SK-N-SH (cell line): Measurements from ENCODE around the gene UBE2U. TPM values are rescaled to one million over a fixed set of nuclear protein-coding genes. Genes with fewer than 3 reads are reported as not detected.
A peak's percentile ranks its signal among the peaks of the same experiment; 100 is the strongest.

ENCODE experiments used
- CTCF ChIA-PET: fragments of 300-600, 350-600 bp; formaldehyde crosslinking; extraction: SDS; loops from one replicate; lab custom pipeline; 2021; lab: Yijun Ruan, JAX
- POLR2A ChIA-PET: fragments of 350-600 bp; sonication (Branson Sonifier 250); formaldehyde crosslinking; extraction: SDS; loops from one replicate; lab custom pipeline; 2020; ENCODE audit warnings: antibody characterized with exemption, inconsistent platforms; lab: Yijun Ruan, JAX
- DNase-seq: peaks from one replicate; pipeline ENCODE4 v3.0.0; 2012
- H2AFZ ChIP-seq: fragments of 200-600 bp; sonication (generic); 2 replicates; pipeline ENCODE4 v1.8.1; 2016; ENCODE audit warnings: antibody characterized with exemption, mild to moderate bottlenecking, low read depth
- H3F3A ChIP-seq: fragments of 200-600 bp; sonication (generic); replicated peaks from 2 replicates; pipeline ENCODE3; 2016; ENCODE audit warnings: antibody characterized with exemption, mild to moderate bottlenecking; ENCODE audit not compliant: insufficient read depth
- H3K27ac ChIP-seq, 2 experiments: fragments of 200-500 bp in 1 of 2; fragments of 200-600 bp in 1 of 2; sonication (Bioruptor generic) in 1 of 2; sonication (generic), shearing (Covaris generic) in 1 of 2; 2 replicates each; pipeline versions ENCODE4 v1.5.1 to v1.6.1; 2014 to 2016; ENCODE audit warnings: low read depth in 2 of 2, inconsistent platforms in 1 of 2, low read length in 1 of 2, mild to moderate bottlenecking in 1 of 2, mixed read lengths in 1 of 2
- H3K27me3 ChIP-seq: fragments of 200-600 bp; sonication (generic), shearing (Covaris generic); 2 replicates; pipeline ENCODE4 v1.6.1; 2016; ENCODE audit warnings: mixed run types; ENCODE audit not compliant: insufficient read depth
- H3K36me3 ChIP-seq, 2 experiments: fragments of 200-500 bp in 1 of 2; fragments of 200-600 bp in 1 of 2; sonication (Bioruptor generic) in 1 of 2; sonication (generic) in 1 of 2; replicated peaks in 1 of 2; 2 replicates each; pipeline versions ENCODE3 to v1.5.1; 2014 to 2016; ENCODE audit warnings: low read length in 1 of 2, mild to moderate bottlenecking in 1 of 2; ENCODE audit not compliant: insufficient read depth in 2 of 2, control insufficient read depth in 1 of 2
- H3K4me1 ChIP-seq, 2 experiments: fragments of 200-500 bp in 1 of 2; fragments of 200-600 bp in 1 of 2; sonication (Bioruptor generic) in 1 of 2; sonication (generic), shearing (Covaris generic) in 1 of 2; 2 replicates each; pipeline versions ENCODE4 v1.5.1 to v1.6.1; 2014 to 2016; ENCODE audit warnings: low read depth in 1 of 2, low read length in 1 of 2, mixed run types in 1 of 2; ENCODE audit not compliant: insufficient read depth in 2 of 2, control insufficient read depth in 1 of 2
- H3K4me2 ChIP-seq: fragments of 200-600 bp; sonication (generic), shearing (Covaris generic); 2 replicates; pipeline ENCODE4 v1.6.1; 2017; ENCODE audit warnings: mixed run types
- H3K4me3 ChIP-seq, 2 experiments: fragments of 200-500 bp in 1 of 2; fragments of 200-600 bp in 1 of 2; sonication (Bioruptor generic) in 1 of 2; sonication (generic), shearing (Covaris generic) in 1 of 2; 2 replicates each; pipeline versions ENCODE4 v1.5.1 to v1.8.1; 2014 to 2016; ENCODE audit warnings: low read depth in 2 of 2, inconsistent platforms in 1 of 2, low read length in 1 of 2, mild to moderate bottlenecking in 1 of 2, mixed read lengths in 1 of 2, moderate library complexity in 1 of 2
- H3K79me2 ChIP-seq: fragments of 200-600 bp; sonication (generic); 2 replicates; pipeline ENCODE4 v1.8.1; 2017; ENCODE audit warnings: mild to moderate bottlenecking; ENCODE audit not compliant: insufficient read depth
- H3K9ac ChIP-seq: fragments of 200-600 bp; sonication (generic); 2 replicates; pipeline ENCODE4 v1.6.1; 2017; ENCODE audit warnings: mixed run types
- H3K9me2 ChIP-seq: fragments of 200-600 bp; sonication (generic); 2 replicates; pipeline ENCODE4 v1.6.1; 2017; ENCODE audit warnings: mixed run types
- H3K9me3 ChIP-seq: fragments of 200-600 bp; sonication (generic); 2 replicates; pipeline ENCODE4 v1.6.1; 2017; ENCODE audit warnings: mixed run types, mild to moderate bottlenecking, moderate library complexity
- H4K20me1 ChIP-seq: fragments of 200-600 bp; sonication (generic); 2 replicates; pipeline ENCODE4 v1.6.1; 2017; ENCODE audit warnings: mild to moderate bottlenecking, mixed run types; ENCODE audit not compliant: insufficient read depth
- FOXM1 ChIP-seq: IDR thresholded peaks from 2 replicates; pipeline ENCODE4 v1.4.0; 2012; ENCODE audit warnings: low read depth, mild to moderate bottlenecking
- GABPA ChIP-seq: IDR thresholded peaks from 2 replicates; pipeline ENCODE4 v1.4.0; 2012; ENCODE audit warnings: low read depth, mild to moderate bottlenecking
- GATA2 ChIP-seq: sonication (generic); formaldehyde crosslinking; IDR thresholded peaks from 2 replicates; pipeline ENCODE4 v1.5.0; 2020; ENCODE audit warnings: mild to moderate bottlenecking, missing genetic modification reagents
- MAX ChIP-seq: IDR thresholded peaks from 2 replicates; pipeline ENCODE4 v1.4.0; 2012; ENCODE audit warnings: low read depth
- POLR2AphosphoS5 ChIP-seq: IDR thresholded peaks from 2 replicates; pipeline ENCODE4 v1.6.1; 2012; ENCODE audit warnings: low read depth, low read length
- RXRA ChIP-seq: IDR thresholded peaks from 2 replicates; pipeline ENCODE4 v1.4.0; 2012; ENCODE audit warnings: low read depth, mild to moderate bottlenecking, borderline replicate concordance
- SIN3A ChIP-seq: IDR thresholded peaks from 2 replicates; pipeline ENCODE4 v1.6.1; 2012; ENCODE audit warnings: low read depth, mild to moderate bottlenecking, low read length, moderate library complexity, borderline replicate concordance
- TAF1 ChIP-seq: IDR thresholded peaks from 2 replicates; pipeline ENCODE4 v1.6.1; 2012; ENCODE audit warnings: low read depth, mild to moderate bottlenecking, low read length, moderate library complexity, borderline replicate concordance
- TCF12 ChIP-seq: IDR thresholded peaks from 2 replicates; pipeline ENCODE4 v1.4.0; 2012
- TEAD4 ChIP-seq: IDR thresholded peaks from 2 replicates; pipeline ENCODE4 v1.4.0; 2012; ENCODE audit warnings: mild to moderate bottlenecking, borderline replicate concordance; ENCODE audit not compliant: insufficient read depth
- USF2 ChIP-seq: fragments of 150-350 bp; IDR thresholded peaks from 2 replicates; pipeline ENCODE4 v1.6.1; 2017; ENCODE audit warnings: antibody characterized with exemption, low read length, low read depth, borderline replicate concordance
- WGBS: methylation state at CpG from one replicate; pipeline ENCODE4 v1.1.6; 2017; ENCODE audit warnings: low lambda C conversion rate; 5-methylcytosine and 5-hydroxymethylcytosine counted together
- polyA plus RNA-seq, 3 experiments: library from polyadenylated mRNA; depleted of rRNA; stranded (reverse); fragments of >200 nt; gene quantifications; 2 replicates each; pipeline ENCODE4 v1.2.3, GENCODE V29; 2012

UBE2U gene
- polyA plus RNA-seq, 1 of the 3 experiments (the other 2 are of a cell fraction), result not detected

GRCh38 chr1:64155278-64155677 lies 48.1 kb upstream of the UBE2U start:
- H3K27ac ChIP-seq, result no peak overlapping the region
- H3K4me2 ChIP-seq, result no peak overlapping the region
- H3K27me3 ChIP-seq, result no peaks in the 10 kb centered on the region
- no peak for TF ChIP-seq POLR2AphosphoS5
- TF ChIP-seq GABPA, result no peak
- TF ChIP-seq SIN3A, result no peak
- TF ChIP-seq MAX, result no peak
- no peak for DNase-seq
- POLR2A ChIA-PET, result no interaction called here
- no peaks in the 10 kb centered on the region for H3K9me2 ChIP-seq
- H3K36me3 ChIP-seq, result peaks cover 7 to 25% of the 10 kb centered on the region in 2 experiments
- no peaks in the 10 kb centered on the region for H3K79me2 ChIP-seq
- H2AFZ ChIP-seq, result no peak overlapping the region
- H3K4me3 ChIP-seq, result no peak overlapping the region
- WGBS, result 59% methylated on average over 1 of the region's 1 CpG
- peaks cover 0 to 2% of the 10 kb centered on the region in 2 experiments; a peak in 1 of 4 replicates for H3K4me1 ChIP-seq
- H4K20me1 ChIP-seq, result no peaks in the 10 kb centered on the region
- H3K9me3 ChIP-seq, result no peaks in the 10 kb centered on the region
- H3F3A ChIP-seq, result no peaks in the 10 kb centered on the region
- H3K9ac ChIP-seq, result no peak overlapping the region
- CTCF ChIA-PET, result interaction anchor here (0.6 to 1.3 kb wide), 2 partner anchors 18 to 738 kb away, joined by 4 read pairs; no protein-coding TSS in a partner anchor

GRCh38 chr1:64161357-64161941 lies 42.0 kb upstream of the UBE2U start:
- Histone ChIP-seq H3K79me2 (no peaks in the 10 kb centered on the region), H3K9me3 (no peaks in the 10 kb centered on the region), H3K4me2 (no peak overlapping the region), H3F3A (no peaks in the 10 kb centered on the region), H3K4me1 (peaks cover 0 to 11% of the 10 kb centered on the region in 2 experiments; a peak in 2 of 4 replicates), H3K36me3 (peaks cover 13 to 34% of the 10 kb centered on the region in 2 experiments), H4K20me1 (no peaks in the 10 kb centered on the region)
- POLR2A ChIA-PET, result no interaction called here
- DNase-seq, result no peak
- WGBS, result 75% methylated on average over 1 of the region's 1 CpG
- CTCF ChIA-PET, result interaction anchor here (0.7 to 9.5 kb wide), 3 partner anchors 13 to 81 kb away, joined by 3 to 49 read pairs (median 4); no protein-coding TSS in a partner anchor
- TF ChIP-seq GABPA (no peak), GATA2 (CRISPR knock-in tag) (no peak), FOXM1 (no peak), USF2 (no peak), TCF12 (no peak), RXRA (no peak)
- TF ChIP-seq, all 33 proteins: peak for 0
- Histone ChIP-seq H2AFZ (no peak overlapping the region), H3K9ac (no peak overlapping the region), H3K27me3 (no peaks in the 10 kb centered on the region), H3K9me2 (no peaks in the 10 kb centered on the region), H3K4me3 (no peak overlapping the region), H3K27ac (peak overlapping the region in 1 of 2 experiments; percentile 3; a peak in 2 of 4 replicates)

- no peak for TF ChIP-seq TAF1
- TF ChIP-seq TEAD4, result no peak
- no peaks in the 10 kb centered on the region for H3K9me2 ChIP-seq
- H3K4me3 ChIP-seq, result no peak overlapping the region
- no peaks in the 10 kb centered on the region for H3K27me3 ChIP-seq
- WGBS, result 93% methylated on average over 6 of the region's 6 CpGs
- no peak for DNase-seq
- no peak overlapping the region for H3K9ac ChIP-seq
- peaks cover 13 to 37% of the 10 kb centered on the region in 2 experiments for H3K36me3 ChIP-seq
- no peaks in the 10 kb centered on the region for H4K20me1 ChIP-seq
- 0 out of 4 replicates have a peak overlapping the region, but pooled peaks of 1 of the 2 experiments have one; percentile 7 for H3K27ac ChIP-seq
- POLR2A ChIA-PET, result no interaction called here
- H3K4me2 ChIP-seq, result no peak overlapping the region
- H3F3A ChIP-seq, result no peaks in the 10 kb centered on the region
- no peak overlapping the region for H2AFZ ChIP-seq
- peaks cover 0 to 11% of the 10 kb centered on the region in 2 experiments; a peak in 2 of 4 replicates for H3K4me1 ChIP-seq
- H3K9me3 ChIP-seq, result no peaks in the 10 kb centered on the region
- CTCF ChIA-PET, result interaction anchor here (1.2 to 9.5 kb wide), 4 partner anchors 24 to 85 kb away, joined by 4 to 49 read pairs (median 10); no protein-coding TSS in a partner anchor
- no peaks in the 10 kb centered on the region for H3K79me2 ChIP-seq
Measured at GRCh38 chr1:64162151-64162550, 41.3 kb upstream of the UBE2U start.
